Cardiac muscle cell (in vitro differentiated cells and primary cell): ENCODE results near the gene UGT2A1. TPM values are rescaled to one million over a fixed set of nuclear protein-coding genes. Genes with fewer than 3 reads are reported as not detected.

Experiments used
- DNase-seq, 2 donors: peaks; one replicate each; pipeline versions ENCODE4 v3.0.0 to v3.0.0-alpha.2; 2010 to 2017; ENCODE audit warnings: low read depth in 1 of 2, low spot score in 1 of 2
- H3K27ac ChIP-seq: fragments of 200-600 bp; sonication (generic); 2 replicates; pipeline ENCODE4 v1.5.1; 2016
- H3K27me3 ChIP-seq: fragments of 200-600 bp; sonication (generic); 2 replicates; pipeline ENCODE4 v1.6.0; 2016; ENCODE audit warnings: control low read depth
- H3K36me3 ChIP-seq: fragments of 200-600 bp; sonication (generic); 2 replicates; pipeline ENCODE4 v1.5.1; 2016; ENCODE audit warnings: control low read depth
- H3K4me1 ChIP-seq: fragments of 200-600 bp; sonication (generic); 2 replicates; pipeline ENCODE4 v1.8.1; 2017; ENCODE audit warnings: low read depth, mild to moderate bottlenecking, mixed run types
- H3K4me3 ChIP-seq: fragments of 200-600 bp; sonication (generic); 2 replicates; pipeline ENCODE4 v1.5.1; 2016; ENCODE audit warnings: mild to moderate bottlenecking
- H3K9me3 ChIP-seq: fragments of 200-600 bp; sonication (generic); 2 replicates; pipeline ENCODE4 v1.5.1; 2017; ENCODE audit warnings: low read depth, mild to moderate bottlenecking, control low read depth
- CTCF ChIP-seq: IDR thresholded peaks from 2 replicates; pipeline ENCODE4 v1.5.1; 2012; ENCODE audit warnings: low read depth, mild to moderate bottlenecking, low read length
- polyA plus RNA-seq: library from polyadenylated mRNA; unstranded; fragments of >200 nt; fragmentation: Nextera tagmentation; extraction: Ambion mirVana; gene quantifications from 2 replicates; pipeline ENCODE4 v1.2.1, GENCODE V29; 2016
- total RNA-seq: library from RNA; depleted of rRNA; stranded (reverse); fragments of >200 nt; gene quantifications from 2 replicates; pipeline ENCODE4 v1.2.3, GENCODE V29; 2016

UGT2A1 gene
- total and polyA plus RNA-seq, 2 experiments from 2014 or later = not detected

DNA sequence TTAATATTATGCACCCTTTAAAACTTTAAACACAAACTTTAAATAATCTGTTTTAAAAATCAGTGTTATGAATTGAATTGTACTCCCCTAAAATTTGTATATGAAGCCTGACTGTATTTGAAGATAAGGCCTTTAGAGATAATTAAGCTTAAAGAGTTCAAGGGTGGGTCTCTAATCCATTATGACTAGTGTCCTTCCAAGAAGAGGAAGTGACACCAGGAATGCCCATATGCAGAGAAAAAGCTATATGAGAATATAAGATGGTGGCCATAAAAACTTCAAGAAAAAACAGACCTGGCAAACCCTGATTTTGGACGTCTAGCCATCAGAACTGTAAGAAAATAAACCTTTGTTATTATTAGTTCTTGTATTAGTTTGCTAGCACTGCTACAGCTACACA lies 42.6 kb downstream of the UGT2A1 start:
- H3K4me3 ChIP-seq = no peak overlapping the region
- H3K27ac ChIP-seq = no peak overlapping the region
- DNase-seq = no peak
- H3K36me3 ChIP-seq = no peaks in the 10 kb centered on the region
- no peaks in the 10 kb centered on the region for H3K4me1 ChIP-seq
- H3K9me3 ChIP-seq = no peaks in the 10 kb centered on the region
- no peak for TF ChIP-seq CTCF
- H3K27me3 ChIP-seq = no peaks in the 10 kb centered on the region

DNA sequence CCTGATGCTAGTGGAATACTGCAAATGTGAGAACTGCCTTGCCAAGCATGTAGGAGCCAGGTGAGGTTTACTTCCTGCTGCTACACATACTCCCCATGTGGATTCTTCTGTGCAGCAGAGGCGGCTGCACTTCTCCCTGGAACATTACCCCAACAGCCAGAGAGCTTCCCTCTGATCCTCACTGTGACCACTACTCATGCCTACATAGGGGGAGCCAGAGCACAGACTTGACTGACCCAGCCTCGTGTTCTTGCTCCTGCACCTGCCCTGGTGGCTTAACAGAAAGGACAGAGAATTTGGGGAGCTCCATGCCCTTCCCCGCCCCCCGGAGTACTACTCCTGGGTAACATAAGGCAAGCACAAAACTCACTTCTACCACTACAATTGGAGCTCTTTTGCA lies 52.0 kb downstream of the UGT2A1 start:
- Histone ChIP-seq H3K27ac (no peak overlapping the region), H3K27me3 (no peaks in the 10 kb centered on the region), H3K4me1 (no peaks in the 10 kb centered on the region), H3K36me3 (no peaks in the 10 kb centered on the region), H3K9me3 (no peaks in the 10 kb centered on the region), H3K4me3 (no peak overlapping the region)
- TF ChIP-seq CTCF = no peak
- no peak for DNase-seq

- no peak for TF ChIP-seq CTCF
- DNase-seq = no peak
- no peaks in the 10 kb centered on the region for H3K36me3 ChIP-seq
- no peak overlapping the region for H3K4me3 ChIP-seq
- no peaks in the 10 kb centered on the region for H3K4me1 ChIP-seq
- H3K9me3 ChIP-seq = no peaks in the 10 kb centered on the region
- H3K27me3 ChIP-seq = no peaks in the 10 kb centered on the region
- H3K27ac ChIP-seq = no peak overlapping the region
These were observed 53.0 kb downstream of the UGT2A1 start for GRCh38 chr4:69600013-69600412.

GRCh38 chr4:69594382-69594781 lies 58.7 kb downstream of the UGT2A1 start:
- H3K36me3 ChIP-seq = no peaks in the 10 kb centered on the region
- no peaks in the 10 kb centered on the region for H3K9me3 ChIP-seq
- no peaks in the 10 kb centered on the region for H3K4me1 ChIP-seq
- H3K27ac ChIP-seq = no peak overlapping the region
- DNase-seq = no peak
- TF ChIP-seq CTCF = no peak
- no peaks in the 10 kb centered on the region for H3K27me3 ChIP-seq
- H3K4me3 ChIP-seq = no peak overlapping the region

- no peak for TF ChIP-seq CTCF
- Histone ChIP-seq H3K9me3 (no peaks in the 10 kb centered on the region), H3K27me3 (no peaks in the 10 kb centered on the region), H3K27ac (no peak overlapping the region), H3K4me1 (no peaks in the 10 kb centered on the region), H3K36me3 (no peaks in the 10 kb centered on the region), H3K4me3 (no peak overlapping the region)
- DNase-seq = no peak
These were observed 61.7 kb downstream of the UGT2A1 start for GRCh38 chr4:69591364-69591763.

DNA sequence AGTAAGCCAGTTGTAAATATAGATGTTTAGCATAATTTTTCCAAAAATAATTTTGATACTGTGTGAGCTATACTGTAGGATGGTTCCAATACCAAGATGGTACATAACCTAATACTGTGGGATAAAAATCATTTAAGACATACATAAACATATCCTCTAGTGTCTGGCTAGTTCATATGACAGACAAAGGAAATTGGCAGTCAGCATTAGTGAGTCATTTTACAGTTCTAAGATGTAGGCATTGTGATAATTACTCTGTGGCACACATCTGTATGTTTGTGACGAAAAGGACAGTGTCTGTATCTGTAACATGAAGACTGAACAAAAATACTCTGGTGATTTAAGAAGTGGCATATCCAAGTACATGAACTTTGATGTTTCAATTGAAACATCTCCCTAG lies 63.2 kb downstream of the UGT2A1 start:
- no peaks in the 10 kb centered on the region for H3K9me3 ChIP-seq
- no peaks in the 10 kb centered on the region for H3K36me3 ChIP-seq
- H3K4me1 ChIP-seq = no peaks in the 10 kb centered on the region
- H3K27ac ChIP-seq = no peak overlapping the region
- no peak overlapping the region for H3K4me3 ChIP-seq
- DNase-seq = no peak
- no peak for TF ChIP-seq CTCF
- no peaks in the 10 kb centered on the region for H3K27me3 ChIP-seq
